ENCODE results near the gene ACSL1. TPM values are rescaled to one million over a fixed set of nuclear protein-coding genes. Genes with fewer than 3 reads are reported as not detected.

Gene ACSL1
- total RNA-seq, 2 donors from 2014 or later, result 3.8 to 5.2 TPM

DNA sequence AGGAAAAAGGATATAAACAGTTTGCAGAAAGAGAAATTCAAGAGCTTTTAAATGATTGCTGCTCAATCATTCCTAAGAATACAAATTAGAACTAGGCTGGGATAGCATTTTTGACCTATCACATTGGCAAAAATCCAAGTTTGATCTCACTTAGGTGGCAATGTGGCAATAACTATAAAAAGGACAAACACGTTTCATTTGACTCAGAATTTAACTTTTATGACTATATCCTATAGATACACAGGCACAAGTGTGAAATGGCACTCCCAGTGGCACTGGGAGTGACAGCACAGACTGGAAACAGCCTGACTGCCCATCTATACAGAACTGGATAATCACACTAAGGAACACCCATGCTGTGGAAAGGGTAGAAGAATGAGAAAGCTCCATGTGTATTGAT, 103.0 kb downstream of the ACSL1 start:
- Mint-ChIP-seq H3K4me3 (no peak overlapping the region), H3K27ac (no peak overlapping the region), H3K36me3 (ENCODE audit: low read depth) (peaks cover 58% of the 10 kb centered on the region), H3K4me1 (no peaks in the 10 kb centered on the region), H3K9me3 (no peaks in the 10 kb centered on the region), H3K27me3 (ENCODE audit: insufficient read depth) (no peaks in the 10 kb centered on the region)
- TF ChIP-seq, protein P1, sequence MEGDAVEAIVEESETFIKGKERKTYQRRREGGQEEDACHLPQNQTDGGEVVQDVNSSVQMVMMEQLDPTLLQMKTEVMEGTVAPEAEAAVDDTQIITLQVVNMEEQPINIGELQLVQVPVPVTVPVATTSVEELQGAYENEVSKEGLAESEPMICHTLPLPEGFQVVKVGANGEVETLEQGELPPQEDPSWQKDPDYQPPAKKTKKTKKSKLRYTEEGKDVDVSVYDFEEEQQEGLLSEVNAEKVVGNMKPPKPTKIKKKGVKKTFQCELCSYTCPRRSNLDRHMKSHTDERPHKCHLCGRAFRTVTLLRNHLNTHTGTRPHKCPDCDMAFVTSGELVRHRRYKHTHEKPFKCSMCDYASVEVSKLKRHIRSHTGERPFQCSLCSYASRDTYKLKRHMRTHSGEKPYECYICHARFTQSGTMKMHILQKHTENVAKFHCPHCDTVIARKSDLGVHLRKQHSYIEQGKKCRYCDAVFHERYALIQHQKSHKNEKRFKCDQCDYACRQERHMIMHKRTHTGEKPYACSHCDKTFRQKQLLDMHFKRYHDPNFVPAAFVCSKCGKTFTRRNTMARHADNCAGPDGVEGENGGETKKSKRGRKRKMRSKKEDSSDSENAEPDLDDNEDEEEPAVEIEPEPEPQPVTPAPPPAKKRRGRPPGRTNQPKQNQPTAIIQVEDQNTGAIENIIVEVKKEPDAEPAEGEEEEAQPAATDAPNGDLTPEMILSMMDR (conservative IDR thresholded peaks at IDR 0.05), result peak; percentile 39
- no peaks in the 10 kb centered on the region for H3K27me3 ChIP-seq (ENCODE audit: control insufficient read depth, insufficient read depth, low read length, poor library complexity, severe bottlenecking)
- no peak overlapping the region for H3K9ac ChIP-seq (ENCODE audit: extremely low read depth, low read length, poor library complexity, severe bottlenecking)
- no peak overlapping the region for H3K27ac ChIP-seq (ENCODE audit: low read depth, low read length)
- H3K36me3 ChIP-seq (ENCODE audit: control insufficient read depth, insufficient read depth, low read length), result peaks cover 65% of the 10 kb centered on the region
- H3K4me3 ChIP-seq (ENCODE audit: low read length), result no peak overlapping the region
- H3K9me3 ChIP-seq (ENCODE audit: control insufficient read depth, low read length), result no peaks in the 10 kb centered on the region
- 100% methylated on average over 1 of the region's 1 CpG; no CpG with 5 or more reads in 1 of the 2 experiments for WGBS, 2 experiments (ENCODE audit: insufficient coverage in 1 of 2, insufficient read length in 1 of 2)
- no peak for DNase-seq
- no peaks in the 10 kb centered on the region for H3K4me1 ChIP-seq (ENCODE audit: control insufficient read depth, insufficient read depth, low read length)

DNA sequence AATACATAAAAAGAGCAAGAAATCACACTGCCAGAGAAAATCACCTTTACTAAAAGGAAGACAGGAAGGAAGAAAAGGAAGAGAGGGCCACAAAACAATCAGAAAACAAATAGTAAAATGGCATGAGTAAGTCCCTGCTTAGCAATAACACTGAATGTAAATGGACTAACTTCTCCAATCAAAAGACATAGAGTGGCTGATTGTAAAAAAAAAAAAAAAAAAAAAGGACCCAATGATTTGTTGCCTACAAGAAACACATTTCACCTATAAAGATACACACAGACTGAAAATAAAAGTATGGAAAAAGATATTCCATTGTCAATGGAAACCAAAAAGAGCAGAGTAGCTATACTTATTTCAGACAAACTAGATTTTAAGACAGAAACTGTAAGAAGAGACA, 104.5 kb downstream of the ACSL1 start:
- H3K9me3 ChIP-seq (ENCODE audit: control insufficient read depth, low read length), result no peaks in the 10 kb centered on the region
- no peak overlapping the region for H3K27ac Mint-ChIP-seq
- no peak overlapping the region for H3K4me3 ChIP-seq (ENCODE audit: low read length)
- peaks cover 54% of the 10 kb centered on the region for H3K36me3 Mint-ChIP-seq (ENCODE audit: low read depth)
- H3K27me3 Mint-ChIP-seq (ENCODE audit: insufficient read depth), result no peaks in the 10 kb centered on the region
- H3K27ac ChIP-seq (ENCODE audit: low read depth, low read length), result no peak overlapping the region
- TF ChIP-seq, protein P1 (conservative IDR thresholded peaks at IDR 0.05), result no peak
- H3K27me3 ChIP-seq (ENCODE audit: control insufficient read depth, insufficient read depth, low read length, poor library complexity, severe bottlenecking), result no peaks in the 10 kb centered on the region
- no peaks in the 10 kb centered on the region for H3K9me3 Mint-ChIP-seq
- DNase-seq, result no peak
- H3K4me1 Mint-ChIP-seq, result no peaks in the 10 kb centered on the region
- peaks cover 71% of the 10 kb centered on the region for H3K36me3 ChIP-seq (ENCODE audit: control insufficient read depth, insufficient read depth, low read length)
- no peak overlapping the region for H3K4me3 Mint-ChIP-seq
- H3K4me1 ChIP-seq (ENCODE audit: control insufficient read depth, insufficient read depth, low read length), result no peaks in the 10 kb centered on the region
- H3K9ac ChIP-seq (ENCODE audit: extremely low read depth, low read length, poor library complexity, severe bottlenecking), result no peak overlapping the region

DNA sequence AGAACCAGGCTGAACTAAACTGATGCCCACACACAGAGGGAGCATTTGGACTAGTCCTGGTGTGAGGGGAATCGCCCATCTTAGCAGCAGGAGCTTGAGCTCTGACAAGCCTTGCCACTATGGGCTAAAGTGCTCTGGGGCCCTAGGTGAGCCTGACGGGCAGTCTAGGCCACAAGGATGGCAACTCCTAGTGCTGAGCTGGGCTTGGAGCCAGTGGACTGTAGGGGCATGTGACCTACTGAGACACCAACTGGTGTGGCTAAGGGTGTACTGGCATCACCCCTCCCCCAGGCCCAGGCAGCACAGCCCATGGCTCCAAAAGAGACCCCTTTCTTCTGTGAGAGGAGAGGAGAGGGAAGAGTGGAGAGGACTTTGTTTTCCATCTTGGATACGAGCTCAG, 106.4 kb downstream of the ACSL1 start:
- peaks cover 74% of the 10 kb centered on the region for H3K36me3 ChIP-seq (ENCODE audit: control insufficient read depth, insufficient read depth, low read length)
- Mint-ChIP-seq H3K27me3 (ENCODE audit: insufficient read depth) (no peaks in the 10 kb centered on the region), H3K4me3 (no peak overlapping the region), H3K9me3 (no peaks in the 10 kb centered on the region), H3K4me1 (no peaks in the 10 kb centered on the region), H3K36me3 (ENCODE audit: low read depth) (peaks cover 64% of the 10 kb centered on the region), H3K27ac (no peak overlapping the region)
- no peak overlapping the region for H3K27ac ChIP-seq (ENCODE audit: low read depth, low read length)
- no peak for DNase-seq
- no peaks in the 10 kb centered on the region for H3K9me3 ChIP-seq (ENCODE audit: control insufficient read depth, low read length)
- H3K4me3 ChIP-seq (ENCODE audit: low read length), result no peak overlapping the region
- no peaks in the 10 kb centered on the region for H3K27me3 ChIP-seq (ENCODE audit: control insufficient read depth, insufficient read depth, low read length, poor library complexity, severe bottlenecking)
- TF ChIP-seq, protein P1 (conservative IDR thresholded peaks at IDR 0.05), result no peak
- no peaks in the 10 kb centered on the region for H3K4me1 ChIP-seq (ENCODE audit: control insufficient read depth, insufficient read depth, low read length)
- no peak overlapping the region for H3K9ac ChIP-seq (ENCODE audit: extremely low read depth, low read length, poor library complexity, severe bottlenecking)
- WGBS, 2 experiments (ENCODE audit: insufficient coverage in 1 of 2, insufficient read length in 1 of 2), result 89 to 100% methylated on average over 2 to 3 of the region's 3 CpGs
